AG04449 (cell line): ENCODE measurements around the gene C22orf42.

Source experiments
- CTCF ChIA-PET: fragments of 350-600 bp; formaldehyde crosslinking; extraction: SDS; loops from one replicate; lab custom pipeline; 2021; ENCODE audit warnings: antibody characterized with exemption; lab: Yijun Ruan, JAX
- POLR2A ChIA-PET: fragments of 400-600, 350-600 bp; formaldehyde crosslinking; extraction: SDS; loops from one replicate; lab custom pipeline; 2020; ENCODE audit warnings: antibody characterized with exemption, inconsistent platforms; lab: Yijun Ruan, JAX
- DNase-seq: peaks from one replicate; pipeline ENCODE4 v3.0.0-alpha.2; 2010; ENCODE audit warnings: low read depth, low spot score
- H3K4me3 ChIP-seq: 2 replicates; pipeline ENCODE4 v1.5.1; 2011; ENCODE audit warnings: low read depth, mild to moderate bottlenecking, control low read depth, low read length
- TF ChIP-seq, protein P1 (sequence below): IDR thresholded peaks from one replicate; pipeline ENCODE4 v1.5.1; 2011; ENCODE audit warnings: mild to moderate bottlenecking, moderate library complexity, low read length, control low read depth, inconsistent platforms; ENCODE audit not compliant: insufficient read depth; ENCODE audit errors: missing control alignments

The C22orf42 gene, protein sequence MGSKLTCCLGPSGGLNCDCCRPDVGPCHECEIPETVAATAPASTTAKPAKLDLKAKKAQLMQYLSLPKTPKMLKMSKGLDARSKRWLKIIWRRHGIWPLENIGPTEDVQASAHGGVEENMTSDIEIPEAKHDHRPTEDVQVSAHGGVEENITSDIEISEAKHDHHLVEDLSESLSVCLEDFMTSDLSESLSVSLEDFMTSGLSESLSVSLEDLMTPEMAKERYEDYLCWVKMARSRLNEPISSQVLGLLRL

DNA sequence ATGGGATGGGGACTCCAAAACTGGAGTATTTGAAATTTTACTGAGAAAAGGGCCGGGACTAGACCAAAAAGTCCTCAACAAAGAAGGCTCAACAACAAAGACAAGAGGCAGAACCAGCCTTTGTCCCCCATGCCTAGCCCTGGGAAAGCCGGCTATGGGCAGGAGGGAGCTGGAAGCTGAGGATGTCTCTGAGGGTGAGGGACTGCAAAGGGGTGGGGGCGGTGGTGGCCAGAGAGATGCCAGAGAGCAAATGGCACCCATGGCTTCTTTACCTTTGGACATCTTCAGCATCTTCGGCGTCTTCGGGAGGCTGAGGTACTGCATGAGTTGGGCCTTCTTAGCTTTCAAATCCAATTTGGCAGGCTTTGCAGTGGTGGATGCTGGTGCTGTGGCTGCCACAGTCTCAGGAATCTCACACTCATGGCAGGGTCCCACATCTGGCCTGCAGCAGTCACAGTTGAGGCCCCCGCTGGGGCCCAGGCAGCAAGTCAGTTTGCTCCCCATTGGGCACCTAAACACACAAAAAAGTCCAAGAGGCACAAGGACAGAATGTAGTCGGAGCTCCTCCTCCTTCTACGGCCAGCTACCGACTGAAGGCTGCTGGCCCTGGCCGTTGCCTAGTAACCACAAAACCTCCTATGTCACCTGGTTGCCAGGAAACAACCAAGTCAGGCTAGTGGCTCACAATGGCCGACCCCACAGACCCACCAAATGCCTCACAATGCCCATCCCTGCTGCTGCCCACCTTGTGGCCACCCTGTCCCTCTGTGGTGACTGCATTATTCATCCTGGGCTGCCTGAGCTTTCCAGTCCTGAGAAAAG, at the start of gene C22orf42:
Gene C22orf42 (minus strand): TSS at position 592 of the 822 bp plus-strand sequence. CDS start 88 bp downstream, at position 504.
- TF ChIP-seq, protein P1, sequence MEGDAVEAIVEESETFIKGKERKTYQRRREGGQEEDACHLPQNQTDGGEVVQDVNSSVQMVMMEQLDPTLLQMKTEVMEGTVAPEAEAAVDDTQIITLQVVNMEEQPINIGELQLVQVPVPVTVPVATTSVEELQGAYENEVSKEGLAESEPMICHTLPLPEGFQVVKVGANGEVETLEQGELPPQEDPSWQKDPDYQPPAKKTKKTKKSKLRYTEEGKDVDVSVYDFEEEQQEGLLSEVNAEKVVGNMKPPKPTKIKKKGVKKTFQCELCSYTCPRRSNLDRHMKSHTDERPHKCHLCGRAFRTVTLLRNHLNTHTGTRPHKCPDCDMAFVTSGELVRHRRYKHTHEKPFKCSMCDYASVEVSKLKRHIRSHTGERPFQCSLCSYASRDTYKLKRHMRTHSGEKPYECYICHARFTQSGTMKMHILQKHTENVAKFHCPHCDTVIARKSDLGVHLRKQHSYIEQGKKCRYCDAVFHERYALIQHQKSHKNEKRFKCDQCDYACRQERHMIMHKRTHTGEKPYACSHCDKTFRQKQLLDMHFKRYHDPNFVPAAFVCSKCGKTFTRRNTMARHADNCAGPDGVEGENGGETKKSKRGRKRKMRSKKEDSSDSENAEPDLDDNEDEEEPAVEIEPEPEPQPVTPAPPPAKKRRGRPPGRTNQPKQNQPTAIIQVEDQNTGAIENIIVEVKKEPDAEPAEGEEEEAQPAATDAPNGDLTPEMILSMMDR = no peak
- no peak for DNase-seq
- ChIA-PET CTCF (no interaction called here), POLR2A (no interaction called here)
- no peak within 1 kb of the TSS for H3K4me3 ChIP-seq

DNA sequence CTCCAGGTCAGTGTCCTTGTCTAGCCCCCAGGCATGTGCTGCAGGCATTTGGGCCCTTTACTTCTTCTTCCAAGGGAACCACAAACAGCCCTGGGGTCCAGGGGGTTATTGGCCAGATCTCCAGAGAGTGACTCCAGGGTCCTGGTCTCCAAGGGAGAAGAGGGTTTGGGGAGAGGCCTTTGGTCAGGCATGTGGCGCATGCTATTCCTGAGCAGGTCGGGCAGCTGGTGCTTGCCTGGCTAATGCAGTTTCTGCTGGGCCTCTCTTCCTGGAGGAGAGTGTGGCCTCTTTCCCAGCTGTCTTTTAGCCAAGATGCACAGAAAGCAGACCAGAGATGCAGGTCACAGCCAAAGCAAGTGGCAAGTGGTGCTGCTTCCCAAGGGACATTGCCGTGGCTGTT, 49.6 kb upstream of the C22orf42 start:
- DNase-seq = no peak
- ChIA-PET CTCF (interaction anchor here (1.2 kb wide), 1 partner anchor 231 kb away, joined by 6 read pairs; no protein-coding TSS in a partner anchor), POLR2A (no interaction called here)
- no peak overlapping the region for H3K4me3 ChIP-seq
- TF ChIP-seq, protein P1 = no peak

DNA sequence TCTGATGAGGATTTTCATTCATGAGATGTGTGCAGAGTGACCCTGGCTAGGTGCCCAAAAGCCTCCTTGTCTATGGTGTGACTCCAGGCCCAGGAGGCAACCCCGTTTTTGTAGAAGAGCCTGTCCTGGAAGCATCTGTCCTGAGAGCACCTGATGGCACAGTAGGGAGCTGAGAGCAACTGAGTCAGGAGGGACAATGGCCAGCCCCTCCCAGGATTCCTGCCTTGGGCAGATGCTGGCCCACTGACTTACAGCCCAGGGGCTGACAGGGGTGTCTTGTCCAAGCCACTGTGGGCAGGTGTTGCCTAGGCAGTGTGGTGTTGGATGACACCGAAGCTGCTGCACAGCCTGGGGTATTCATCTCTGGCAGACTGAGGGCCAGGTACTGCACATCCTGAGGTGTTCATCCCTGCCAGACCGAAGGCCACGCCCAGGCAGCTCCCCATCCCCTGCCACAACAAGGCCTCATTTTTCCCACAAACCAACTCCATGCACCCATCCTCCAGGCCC, 48.9 kb upstream of the C22orf42 start:
- TF ChIP-seq, protein P1 = no peak
- POLR2A ChIA-PET = no interaction called here
- CTCF ChIA-PET = interaction anchor here (1.2 kb wide), 1 partner anchor 230 kb away, joined by 6 read pairs; no protein-coding TSS in a partner anchor
- H3K4me3 ChIP-seq = no peak overlapping the region
- DNase-seq = no peak

DNA sequence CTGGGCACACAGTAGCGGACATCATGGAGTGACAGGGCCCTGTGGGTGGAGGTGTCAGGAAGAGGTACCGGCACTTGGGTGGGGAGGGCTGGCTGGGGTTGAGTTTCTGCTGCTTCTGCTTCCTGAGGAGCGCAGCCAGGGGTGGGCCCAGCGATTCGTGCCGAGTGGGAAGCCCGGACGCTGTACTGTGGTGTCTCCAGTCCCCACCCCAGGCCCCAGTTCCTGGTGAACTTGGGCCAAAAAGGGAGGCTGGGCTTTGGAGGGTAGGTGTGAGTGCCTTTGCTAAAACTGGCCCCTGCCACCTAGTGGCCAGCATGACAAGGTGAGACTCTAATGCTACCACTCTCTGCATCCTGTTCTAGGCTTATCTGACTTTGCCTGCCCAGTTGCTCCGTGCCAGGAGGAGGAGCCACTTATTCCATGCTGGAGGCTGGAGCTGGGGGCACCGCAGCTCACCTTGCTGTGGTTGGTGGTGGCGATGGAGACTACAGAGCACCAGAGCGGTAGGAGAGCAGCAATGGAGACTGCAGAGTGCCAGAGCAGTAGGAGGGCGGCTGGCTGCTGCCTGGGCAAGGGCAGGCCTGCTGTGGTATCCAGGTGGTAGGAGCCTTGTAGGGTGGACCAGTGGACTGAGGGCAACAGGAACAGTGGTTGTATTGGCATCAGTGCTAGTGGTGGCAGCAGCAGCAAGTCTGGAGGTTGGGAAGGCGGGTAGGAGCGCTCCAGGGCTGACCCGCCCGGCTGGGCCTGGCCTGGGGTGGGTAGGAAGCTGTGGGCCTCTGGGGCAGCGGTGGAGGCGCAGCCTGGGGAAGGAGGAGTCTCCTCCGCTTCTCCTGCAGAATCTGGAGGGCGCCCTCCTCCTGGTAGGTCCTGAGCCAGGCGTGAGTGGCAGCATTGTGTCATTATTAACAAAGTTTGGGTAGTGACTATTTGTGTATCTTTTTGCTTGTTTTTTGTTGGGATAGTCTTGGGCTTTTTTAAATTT, 48.0 kb upstream of the C22orf42 start:
- TF ChIP-seq, protein P1 = peak; percentile 52
- H3K4me3 ChIP-seq = no peak overlapping the region
- ChIA-PET CTCF (interaction anchor here (1.2 kb wide), 1 partner anchor 229 kb away, joined by 6 read pairs; no protein-coding TSS in a partner anchor), POLR2A (no interaction called here)
- no peak for DNase-seq

DNA sequence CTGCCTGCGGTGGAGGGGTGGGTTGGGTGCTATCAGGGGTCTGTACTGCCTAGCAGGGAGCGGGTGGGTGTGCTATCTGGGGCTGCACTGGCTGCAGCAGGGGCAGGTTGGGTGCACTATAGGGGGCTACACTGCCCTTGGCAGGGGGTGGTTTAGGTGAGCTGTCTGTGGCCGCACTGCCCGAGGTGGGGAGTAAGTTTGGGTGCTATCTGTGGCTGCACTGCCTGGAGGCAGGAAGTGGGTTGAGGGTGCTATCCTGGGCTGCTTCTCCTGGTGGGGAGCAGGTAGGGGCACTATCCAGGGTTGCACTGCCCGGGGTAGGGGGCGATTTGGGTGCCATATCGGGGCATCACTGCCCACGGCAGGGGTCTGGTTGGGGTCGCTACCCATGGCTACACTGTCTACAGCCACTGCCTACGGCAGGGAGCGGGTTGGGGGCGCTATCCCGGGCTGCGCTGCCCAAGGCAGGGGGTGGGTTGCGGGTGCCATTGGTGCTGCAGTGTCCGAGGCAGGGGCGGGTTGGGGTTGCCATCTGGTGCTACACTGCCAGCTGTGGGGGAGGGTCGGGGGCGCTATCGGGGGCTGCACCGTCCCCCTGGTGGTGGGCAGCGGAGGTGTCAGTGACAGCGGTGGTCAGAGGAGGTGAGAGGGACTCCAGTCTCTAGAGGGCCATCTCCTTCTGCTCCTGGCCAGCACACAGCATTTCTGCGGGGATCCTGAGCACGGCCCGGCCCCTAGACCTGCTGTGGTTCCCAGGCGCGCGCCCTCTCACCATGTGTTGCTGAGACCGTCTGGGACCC, 47.1 kb upstream of the C22orf42 start:
- POLR2A ChIA-PET = no interaction called here
- no peak for DNase-seq
- CTCF ChIA-PET = interaction anchor here (0.8 kb wide), 1 partner anchor 9 kb away, joined by 3 read pairs; no protein-coding TSS in a partner anchor
- no peak overlapping the region for H3K4me3 ChIP-seq
- TF ChIP-seq, protein P1 = no peak
